Esophagus muscularis mucosa (tissue), 4 donors: ENCODE measurements around the gene ZNF211. TPM values are rescaled to one million over a fixed set of nuclear protein-coding genes. Genes with fewer than 3 reads are reported as not detected.

Experiments used
- DNase-seq: peaks from one replicate; pipeline ENCODE4 v3.0.0-alpha.2; 2017; ENCODE audit errors: extremely low spot score
- H3K27ac ChIP-seq, 4 donors: fragments of 200-600 bp; sonication (generic); replicated peaks in 1 of 4; 1 replicate in 3 of 4; 2 replicates in 1 of 4; pipeline ENCODE4 v1.5.1; 2016 to 2019; ENCODE audit warnings: mild to moderate bottlenecking in 1 of 4
- H3K27me3 ChIP-seq, 4 donors: fragments of 200-600 bp; sonication (generic); one replicate each; pipeline versions ENCODE4 v1.5.1 to v1.6.0; 2016 to 2019
- H3K36me3 ChIP-seq, 4 donors: fragments of 200-600 bp; sonication (generic); one replicate each; pipeline ENCODE4 v1.5.1; 2016 to 2019
- H3K4me1 ChIP-seq, 4 donors: fragments of 200-600 bp; sonication (generic); one replicate each; pipeline ENCODE4 v1.5.1; 2016 to 2019
- H3K4me3 ChIP-seq, 4 donors: fragments of 200-600 bp; sonication (generic); 1 replicate in 2 of 4; 2 replicates in 2 of 4; pipeline ENCODE4 v1.5.1; 2016 to 2019; ENCODE audit warnings: mild to moderate bottlenecking in 4 of 4, moderate library complexity in 1 of 4
- H3K9me3 ChIP-seq, 4 donors: fragments of 200-600 bp; sonication (generic); 1 replicate in 3 of 4; 2 replicates in 1 of 4; pipeline ENCODE4 v1.5.1; 2016 to 2019
- EP300 ChIP-seq: sonication (generic); formaldehyde crosslinking; IDR thresholded peaks from one replicate; pipeline ENCODE4 v1.6.1; 2017; ENCODE audit warnings: antibody characterized with exemption
- POLR2A ChIP-seq: fragments of 450-650 bp; IDR thresholded peaks from one replicate; pipeline ENCODE4 v1.6.1; 2017; ENCODE audit warnings: antibody characterized with exemption, moderate library complexity, mild to moderate bottlenecking, low read depth
- POLR2AphosphoS5 ChIP-seq, 2 donors: sonication (generic); formaldehyde crosslinking; IDR thresholded peaks; one replicate each; pipeline ENCODE4 v1.6.1; 2017; ENCODE audit warnings: antibody characterized with exemption in 2 of 2
- WGBS: methylation state at CpG from one replicate; pipeline ENCODE4 v1.1.5; 2018; 5-methylcytosine and 5-hydroxymethylcytosine counted together
- intact Hi-C: fragments of 100-400 bp; cut with DNase I; formaldehyde crosslinking; loops from one replicate; pipeline ENCODE4 v1.15.1; 2023
- total RNA-seq, 4 donors: library from RNA; depleted of rRNA; stranded (reverse); fragments of >200 nt; gene quantifications; one replicate each; pipeline versions ENCODE4 v1.1.0 to v1.2.1, GENCODE V29; 2016
- TF ChIP-seq, protein P1 (sequence below), 3 experiments: fragments of 200-600 bp in 2 of 3; fragments of 450-650 bp in 1 of 3; sonication (generic) in 2 of 3; IDR thresholded peaks; one replicate each; pipeline ENCODE4 v1.5.1; 2017 to 2019; ENCODE audit warnings: antibody characterized with exemption in 3 of 3, mild to moderate bottlenecking in 2 of 3, moderate library complexity in 1 of 3

The ZNF211 gene
- 10 to 100 TPM in 2 of 4 donors, 1 to 10 TPM in 2; 9.4 to 14.8 (median 11.0) TPM for total RNA-seq

DNA sequence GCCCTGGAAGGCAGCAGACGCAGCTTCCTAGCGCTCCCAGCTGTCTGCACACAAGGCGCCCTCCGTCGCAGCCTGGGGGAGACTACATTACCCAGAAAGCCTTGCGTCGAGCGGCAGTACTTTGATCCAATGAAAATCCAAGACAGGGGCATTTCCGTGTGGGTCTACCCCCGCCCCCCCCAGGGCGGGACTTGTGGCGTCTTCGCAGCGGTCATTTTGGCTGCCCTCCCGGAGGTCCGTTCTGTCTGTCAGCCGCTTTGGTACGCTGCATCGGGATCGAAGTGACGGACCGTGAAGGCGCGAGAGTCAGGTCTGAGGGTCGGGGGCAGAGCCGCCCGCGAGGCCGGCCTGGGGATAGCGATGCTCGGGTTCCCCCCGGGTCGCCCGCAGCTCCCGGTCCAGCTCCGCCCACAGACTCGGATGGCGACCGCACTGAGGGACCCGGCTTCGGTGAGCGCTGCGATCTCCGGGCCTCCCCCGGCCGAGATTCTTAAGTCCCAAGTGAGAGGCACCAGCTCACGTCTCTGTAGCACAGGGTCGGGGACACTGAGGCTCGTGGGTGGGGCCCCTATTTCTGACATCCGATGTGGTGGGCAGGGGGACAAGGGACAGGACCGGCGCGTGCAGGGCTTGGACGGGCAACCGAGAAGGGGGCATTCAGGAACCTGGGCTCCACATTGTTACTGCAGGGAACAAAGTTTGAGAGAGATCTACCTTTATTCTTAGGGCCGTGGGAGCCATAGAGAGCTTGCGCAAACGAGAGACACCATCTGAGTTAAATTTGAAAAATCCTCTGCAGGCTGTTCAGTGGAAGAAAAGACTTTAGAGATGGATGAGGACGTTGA, at the start of gene ZNF211:
TSS of gene ZNF211 (plus strand) at position 182 of the 845 bp plus-strand sequence. CDS start at position 361, 179 bp downstream.
- Histone ChIP-seq H3K9me3 (peaks cover 0 to 44% (median 34%) of the 10 kb centered on the region in 4 donors), H3K36me3 (peaks cover 19 to 48% (median 33%) of the 10 kb centered on the region in 4 donors), H3K4me3 (peak within 1 kb of the TSS; percentile 65 to 92 (median 84)), H3K4me1 (peaks cover 9 to 19% (median 13%) of the 10 kb centered on the region in 4 donors), H3K27ac (peak within 1 kb of the TSS; percentile 80 to 90 (median 84)), H3K27me3 (no peaks in the 10 kb centered on the region)
- TF ChIP-seq, protein P1, sequence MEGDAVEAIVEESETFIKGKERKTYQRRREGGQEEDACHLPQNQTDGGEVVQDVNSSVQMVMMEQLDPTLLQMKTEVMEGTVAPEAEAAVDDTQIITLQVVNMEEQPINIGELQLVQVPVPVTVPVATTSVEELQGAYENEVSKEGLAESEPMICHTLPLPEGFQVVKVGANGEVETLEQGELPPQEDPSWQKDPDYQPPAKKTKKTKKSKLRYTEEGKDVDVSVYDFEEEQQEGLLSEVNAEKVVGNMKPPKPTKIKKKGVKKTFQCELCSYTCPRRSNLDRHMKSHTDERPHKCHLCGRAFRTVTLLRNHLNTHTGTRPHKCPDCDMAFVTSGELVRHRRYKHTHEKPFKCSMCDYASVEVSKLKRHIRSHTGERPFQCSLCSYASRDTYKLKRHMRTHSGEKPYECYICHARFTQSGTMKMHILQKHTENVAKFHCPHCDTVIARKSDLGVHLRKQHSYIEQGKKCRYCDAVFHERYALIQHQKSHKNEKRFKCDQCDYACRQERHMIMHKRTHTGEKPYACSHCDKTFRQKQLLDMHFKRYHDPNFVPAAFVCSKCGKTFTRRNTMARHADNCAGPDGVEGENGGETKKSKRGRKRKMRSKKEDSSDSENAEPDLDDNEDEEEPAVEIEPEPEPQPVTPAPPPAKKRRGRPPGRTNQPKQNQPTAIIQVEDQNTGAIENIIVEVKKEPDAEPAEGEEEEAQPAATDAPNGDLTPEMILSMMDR (IDR thresholded peaks at IDR 0.05): peak in 1 of 3 experiments; percentile 8
- peak; percentile 82 to 88 for TF ChIP-seq POLR2AphosphoS5 (IDR thresholded peaks at IDR 0.05)
- TF ChIP-seq EP300: no peak
- peak; percentile 98 for DNase-seq
- intact Hi-C loops: loop anchor here (5.0 kb wide), 1 partner anchor 56 kb away; the partner anchor contains the start of gene ZNF416
- 3% methylated on average over 15 of the region's 59 CpGs for WGBS

DNA sequence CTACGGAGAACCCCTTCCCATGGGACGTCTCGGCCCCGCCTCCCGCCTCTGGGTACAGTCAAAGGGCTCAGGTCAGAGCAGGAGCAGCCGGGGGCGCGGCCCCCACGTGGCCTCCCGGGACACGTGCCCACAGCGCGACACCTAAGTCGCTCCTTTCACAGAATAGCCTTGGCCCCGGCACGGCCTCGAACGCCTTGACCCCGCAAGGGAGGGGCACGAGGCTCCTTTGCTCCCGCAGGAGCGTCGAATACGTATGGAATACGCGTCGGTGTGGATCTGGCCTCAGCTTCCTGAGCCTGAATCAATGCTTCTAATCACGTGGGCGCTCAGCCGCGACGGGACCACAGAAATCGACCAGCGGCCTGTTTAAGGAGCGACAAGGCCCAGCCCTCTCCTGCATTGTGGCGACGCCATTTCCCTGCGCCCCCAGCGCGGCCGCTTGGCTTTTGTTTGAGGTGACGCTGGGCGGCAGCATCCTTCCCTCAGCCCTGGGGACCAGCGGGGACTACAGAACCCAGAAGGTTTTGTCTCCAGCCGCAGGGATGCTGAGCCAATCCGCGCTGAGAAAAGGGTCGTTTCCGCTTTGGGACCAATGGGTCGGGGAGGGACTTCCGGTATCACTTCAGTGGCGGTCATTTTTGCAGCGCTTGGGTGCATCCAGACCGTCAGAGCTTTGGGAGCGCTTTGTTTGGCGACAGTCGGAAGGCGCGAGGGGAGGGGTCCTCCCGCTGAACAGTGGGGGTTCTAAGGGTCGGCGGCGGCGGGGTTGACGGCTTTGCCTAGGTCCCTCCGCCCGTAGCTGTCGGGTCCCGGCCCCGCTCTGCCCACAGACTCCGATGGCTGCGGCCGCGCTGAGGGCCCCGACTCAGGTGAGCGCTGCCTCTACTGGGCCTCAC, 49.2 kb upstream of the ZNF211 start, which contains the start of gene ZIK1:
TSS of gene ZIK1 (plus strand) at position 625 of the 896 bp plus-strand sequence. CDS start at position 837, 212 bp downstream.
- intact Hi-C loops: no loop called here
- Histone ChIP-seq H3K36me3 (peaks cover 12 to 35% (median 15%) of the 10 kb centered on the region in 4 donors), H3K9me3 (peaks cover 13 to 54% (median 37%) of the 10 kb centered on the region in 4 donors), H3K4me3 (peak within 1 kb of the TSS; percentile 66 to 87 (median 76)), H3K4me1 (peaks cover 23 to 26% (median 24%) of the 10 kb centered on the region in 4 donors), H3K27ac (peak within 1 kb of the TSS; percentile 24 to 66 (median 44)), H3K27me3 (no peaks in the 10 kb centered on the region)
- DNase-seq: peak; percentile 97
- WGBS: 1% methylated on average over 20 of the region's 76 CpGs
- TF ChIP-seq, protein P1 (IDR thresholded peaks at IDR 0.05): peak in 2 of 3 experiments; percentile 6 to 15
- TF ChIP-seq POLR2A (no peak), POLR2AphosphoS5 (IDR thresholded peaks at IDR 0.05) (peak; percentile 63 to 72), EP300 (no peak)

DNA sequence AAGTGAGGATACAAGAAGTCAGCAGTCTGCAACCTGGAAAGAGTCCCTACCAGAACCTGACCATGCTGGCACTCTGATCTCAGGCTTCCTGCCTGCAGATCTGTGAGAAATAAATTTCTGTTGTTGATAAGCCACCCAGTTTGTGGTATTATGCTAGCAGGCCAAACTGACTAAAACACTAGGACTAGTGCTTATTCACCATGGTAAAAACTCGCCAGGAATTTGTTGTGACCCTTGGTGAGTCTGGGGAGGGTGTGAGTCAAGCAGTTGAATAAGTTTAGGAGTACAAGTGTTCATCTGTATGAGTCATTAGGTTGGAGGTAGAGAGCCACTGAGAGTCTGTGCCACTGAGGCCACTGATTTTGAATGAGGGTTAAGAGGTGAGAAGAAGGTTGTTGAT, 45.4 kb upstream of the ZNF211 start:
- peaks cover 22 to 91% (median 75%) of the 10 kb centered on the region in 4 donors for H3K9me3 ChIP-seq
- DNase-seq: no peak
- no peak overlapping the region for H3K4me3 ChIP-seq
- peaks cover 35 to 66% (median 48%) of the 10 kb centered on the region in 4 donors for H3K36me3 ChIP-seq
- WGBS: 100% methylated on average over 1 of the region's 1 CpG
- no peaks in the 10 kb centered on the region for H3K27me3 ChIP-seq
- intact Hi-C loops: no loop called here
- peaks cover 17 to 20% (median 18%) of the 10 kb centered on the region in 4 donors for H3K4me1 ChIP-seq
- no peak for TF ChIP-seq POLR2AphosphoS5 (IDR thresholded peaks at IDR 0.05)
- TF ChIP-seq, protein P1 (IDR thresholded peaks at IDR 0.05): no peak
- no peak for TF ChIP-seq POLR2A
- TF ChIP-seq EP300: no peak
- no peak overlapping the region for H3K27ac ChIP-seq

DNA sequence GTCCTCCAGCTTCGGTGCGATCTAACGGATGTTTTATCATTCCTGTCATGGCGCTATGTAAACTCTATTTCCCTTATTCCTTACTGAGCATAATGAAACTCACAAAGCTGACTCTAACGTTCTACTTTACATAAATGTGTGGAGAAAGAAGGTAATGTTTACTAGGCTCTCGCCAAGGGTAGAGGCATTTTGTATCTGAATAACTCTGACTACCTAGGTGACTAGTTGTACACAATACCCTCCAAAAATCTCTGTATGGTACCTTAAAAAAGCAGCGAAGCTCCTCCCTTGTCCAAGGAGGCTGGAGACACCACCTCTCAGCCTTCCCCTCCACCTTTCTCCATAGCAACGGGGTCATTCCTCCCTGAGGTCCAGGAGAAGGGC, 33.6 kb upstream of the ZNF211 start:
- intact Hi-C loops: no loop called here
- peaks cover 7 to 20% (median 20%) of the 10 kb centered on the region in 4 donors for H3K4me1 ChIP-seq
- H3K4me3 ChIP-seq: peak overlapping the region; percentile 79 to 91 (median 83)
- WGBS: 58% methylated on average over 8 of the region's 8 CpGs
- no peak for DNase-seq
- no peaks in the 10 kb centered on the region for H3K27me3 ChIP-seq
- peaks cover 2 to 18% (median 11%) of the 10 kb centered on the region in 4 donors for H3K36me3 ChIP-seq
- H3K9me3 ChIP-seq: peaks cover 0 to 35% (median 16%) of the 10 kb centered on the region in 4 donors
- peak overlapping the region; percentile 47 to 70 (median 60) for H3K27ac ChIP-seq
- TF ChIP-seq POLR2AphosphoS5 (IDR thresholded peaks at IDR 0.05) (no peak), EP300 (no peak), POLR2A (no peak)
- TF ChIP-seq, protein P1 (IDR thresholded peaks at IDR 0.05): no peak
